HepG2 (cell line): ENCODE results near the gene PAM16. TPM values are rescaled to one million over a fixed set of nuclear protein-coding genes. Genes with fewer than 3 reads are reported as not detected.

Source experiments
- FOXK2 ChIP-seq: fragments of 450-650 bp; IDR thresholded peaks from 2 replicates; pipeline ENCODE4 v1.6.1; 2016
- HES4 ChIP-seq: sonication (generic); formaldehyde crosslinking; IDR thresholded peaks from 2 replicates; pipeline ENCODE4 v1.9.0; 2021; ENCODE audit warnings: mild to moderate bottlenecking, missing genetic modification reagents, borderline replicate concordance
- HNF1B ChIP-seq: sonication (generic); formaldehyde crosslinking; IDR thresholded peaks from 2 replicates; pipeline ENCODE4 v1.5.1; 2020; ENCODE audit warnings: mild to moderate bottlenecking, moderate library complexity, missing genetic modification reagents
- MIER2 ChIP-seq: IDR thresholded peaks from 2 replicates; pipeline ENCODE4 v1.6.1; 2016; ENCODE audit warnings: missing biosample characterization, missing genetic modification reagents
- MYC ChIP-seq: sonication (generic); formaldehyde crosslinking; IDR thresholded peaks from 2 replicates; pipeline ENCODE4 v1.9.0; 2021; ENCODE audit warnings: missing genetic modification reagents, borderline replicate concordance
- NR2F1 ChIP-seq, 2 experiments: fragments of 450-650 bp in 1 of 2; formaldehyde crosslinking in 1 of 2; IDR thresholded peaks; 2 replicates each; pipeline versions ENCODE4 v1.5.0 to v1.6.1; 2016 to 2020; ENCODE audit warnings: mild to moderate bottlenecking in 1 of 2, missing compliant biosample characterization in 1 of 2, missing genetic modification reagents in 1 of 2, moderate library complexity in 1 of 2
- SRY ChIP-seq: sonication (generic); formaldehyde crosslinking; IDR thresholded peaks from 2 replicates; pipeline ENCODE4 v1.8.0; 2022; ENCODE audit warnings: mild to moderate bottlenecking, missing genetic modification reagents
- STAT6 ChIP-seq: sonication (generic); formaldehyde crosslinking; IDR thresholded peaks from 2 replicates; pipeline ENCODE4 v1.4.0; 2020; ENCODE audit warnings: missing genetic modification reagents, mild to moderate bottlenecking, borderline replicate concordance
- YEATS4 ChIP-seq: sonication (generic); formaldehyde crosslinking; IDR thresholded peaks from 2 replicates; pipeline ENCODE4 v1.4.0; 2020; ENCODE audit warnings: missing genetic modification reagents, borderline replicate concordance
- ZC3H13 ChIP-seq: sonication (generic); formaldehyde crosslinking; IDR thresholded peaks from 2 replicates; pipeline ENCODE4 v1.8.1; 2023; ENCODE audit warnings: mild to moderate bottlenecking, missing genetic modification reagents, moderate library complexity
- ZNF468 ChIP-seq: sonication (generic); formaldehyde crosslinking; IDR thresholded peaks from 2 replicates; pipeline ENCODE4 v1.8.0; 2022; ENCODE audit warnings: mild to moderate bottlenecking, moderate library complexity, missing genetic modification reagents
- ZNF768 ChIP-seq: sonication (generic); formaldehyde crosslinking; IDR thresholded peaks from 2 replicates; pipeline ENCODE4 v1.4.0; 2020; ENCODE audit warnings: missing genetic modification reagents
- polyA plus RNA-seq, 8 experiments: library from polyadenylated mRNA; depleted of rRNA in 3 of 8; stranded (reverse) in 7 of 8; unstranded in 1 of 8; fragments of >200 nt; fragmentation: Illumina TruSeq in 4 of 8; extraction: Trizol in 4 of 8; gene quantifications; 2 replicates each; pipeline versions ENCODE4 v1.2.1 to v1.2.3, GENCODE V29; 2011 to 2016; ENCODE audit warnings: low read depth in 4 of 8, missing spikeins in 1 of 8, mixed read lengths in 1 of 8; ENCODE audit not compliant: insufficient read depth in 1 of 8
- total RNA-seq, 5 experiments: library from RNA; depleted of rRNA; stranded (reverse); fragments of >200 nt; fragmentation: Illumina TruSeq; extraction: Trizol; gene quantifications; 2 replicates each; pipeline ENCODE4 v1.2.3, GENCODE V29; 2016; ENCODE audit warnings: low read depth in 1 of 5
- TF ChIP-seq, protein P1 (sequence below): sonication (generic); formaldehyde crosslinking; IDR thresholded peaks from 2 replicates; pipeline ENCODE4 v1.4.0; 2020; ENCODE audit warnings: missing genetic modification reagents, borderline replicate concordance
- TF ChIP-seq, protein P2 (sequence below): sonication (generic); formaldehyde crosslinking; IDR thresholded peaks from 2 replicates; pipeline ENCODE4 v1.4.0; 2020; ENCODE audit warnings: missing genetic modification reagents
- TF ChIP-seq, protein P3 (sequence below): sonication (generic); formaldehyde crosslinking; IDR thresholded peaks from 2 replicates; pipeline ENCODE4 v1.5.0; 2020; ENCODE audit warnings: mild to moderate bottlenecking, missing genetic modification reagents, moderate library complexity

PAM16 gene
- total and polyA plus RNA-seq, 2 of the 13 experiments (the other 11 are each of a cell fraction or from before 2014, with no cell fraction given), result 51.5 to 51.8 TPM

DNA sequence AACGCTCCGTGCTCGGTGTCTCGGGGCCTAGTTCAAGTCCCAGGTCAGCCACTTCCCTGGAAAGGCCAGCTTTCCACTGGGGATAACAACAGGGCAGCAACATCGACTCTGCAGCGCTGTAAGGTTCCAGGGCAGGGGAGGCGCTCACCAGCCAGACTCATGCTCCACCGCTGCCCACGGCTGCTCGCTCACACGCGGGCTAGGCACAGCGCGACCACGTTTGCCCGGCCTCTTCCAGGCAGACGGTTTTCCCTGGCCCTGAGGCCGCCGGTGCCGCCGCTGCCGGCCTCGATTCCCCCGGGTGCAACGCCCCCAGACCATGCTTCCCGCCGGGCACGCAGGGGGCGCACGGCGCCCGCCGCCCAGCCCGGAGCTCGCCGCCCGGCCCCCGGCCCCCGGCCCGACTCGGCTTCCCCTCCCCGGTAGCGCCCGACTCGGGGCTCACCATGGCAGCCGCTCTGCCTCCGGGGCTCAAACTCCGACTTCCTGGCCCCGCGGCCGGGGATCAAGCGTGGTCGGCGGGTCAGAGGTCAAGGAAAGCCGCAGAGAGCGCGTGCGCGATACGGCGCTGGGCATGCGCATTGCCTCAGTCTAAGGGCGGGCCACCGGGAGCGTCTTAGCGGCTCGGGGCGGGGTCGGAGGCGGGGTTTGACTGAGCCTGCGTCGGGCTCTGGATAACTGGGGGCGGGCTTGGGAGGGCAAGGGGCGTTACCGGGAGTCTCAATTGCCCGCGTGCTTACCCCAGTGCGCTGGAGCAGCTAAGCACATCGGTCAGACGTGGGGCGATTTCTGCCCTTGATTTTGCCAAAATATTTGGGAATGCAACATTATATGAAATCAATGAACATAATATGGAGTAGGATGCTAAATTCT, at the start of gene PAM16 (continued):
- TF ChIP-seq, protein P1, sequence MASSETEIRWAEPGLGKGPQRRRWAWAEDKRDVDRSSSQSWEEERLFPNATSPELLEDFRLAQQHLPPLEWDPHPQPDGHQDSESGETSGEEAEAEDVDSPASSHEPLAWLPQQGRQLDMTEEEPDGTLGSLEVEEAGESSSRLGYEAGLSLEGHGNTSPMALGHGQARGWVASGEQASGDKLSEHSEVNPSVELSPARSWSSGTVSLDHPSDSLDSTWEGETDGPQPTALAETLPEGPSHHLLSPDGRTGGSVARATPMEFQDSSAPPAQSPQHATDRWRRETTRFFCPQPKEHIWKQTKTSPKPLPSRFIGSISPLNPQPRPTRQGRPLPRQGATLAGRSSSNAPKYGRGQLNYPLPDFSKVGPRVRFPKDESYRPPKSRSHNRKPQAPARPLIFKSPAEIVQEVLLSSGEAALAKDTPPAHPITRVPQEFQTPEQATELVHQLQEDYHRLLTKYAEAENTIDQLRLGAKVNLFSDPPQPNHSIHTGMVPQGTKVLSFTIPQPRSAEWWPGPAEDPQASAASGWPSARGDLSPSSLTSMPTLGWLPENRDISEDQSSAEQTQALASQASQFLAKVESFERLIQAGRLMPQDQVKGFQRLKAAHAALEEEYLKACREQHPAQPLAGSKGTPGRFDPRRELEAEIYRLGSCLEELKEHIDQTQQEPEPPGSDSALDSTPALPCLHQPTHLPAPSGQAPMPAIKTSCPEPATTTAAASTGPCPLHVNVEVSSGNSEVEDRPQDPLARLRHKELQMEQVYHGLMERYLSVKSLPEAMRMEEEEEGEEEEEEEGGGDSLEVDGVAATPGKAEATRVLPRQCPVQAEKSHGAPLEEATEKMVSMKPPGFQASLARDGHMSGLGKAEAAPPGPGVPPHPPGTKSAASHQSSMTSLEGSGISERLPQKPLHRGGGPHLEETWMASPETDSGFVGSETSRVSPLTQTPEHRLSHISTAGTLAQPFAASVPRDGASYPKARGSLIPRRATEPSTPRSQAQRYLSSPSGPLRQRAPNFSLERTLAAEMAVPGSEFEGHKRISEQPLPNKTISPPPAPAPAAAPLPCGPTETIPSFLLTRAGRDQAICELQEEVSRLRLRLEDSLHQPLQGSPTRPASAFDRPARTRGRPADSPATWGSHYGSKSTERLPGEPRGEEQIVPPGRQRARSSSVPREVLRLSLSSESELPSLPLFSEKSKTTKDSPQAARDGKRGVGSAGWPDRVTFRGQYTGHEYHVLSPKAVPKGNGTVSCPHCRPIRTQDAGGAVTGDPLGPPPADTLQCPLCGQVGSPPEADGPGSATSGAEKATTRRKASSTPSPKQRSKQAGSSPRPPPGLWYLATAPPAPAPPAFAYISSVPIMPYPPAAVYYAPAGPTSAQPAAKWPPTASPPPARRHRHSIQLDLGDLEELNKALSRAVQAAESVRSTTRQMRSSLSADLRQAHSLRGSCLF, result no peak
- no peak for TF ChIP-seq STAT6 (CRISPR knock-in tag)
- TF ChIP-seq HNF1B (CRISPR knock-in tag), result peak; percentile 22; the same call in 1 of the 2 replicates
- TF ChIP-seq FOXK2, result no peak
- peak; percentile 88 to 89; a peak in 3 of 4 replicates for TF ChIP-seq NR2F1 (CRISPR knock-in tag; IDR thresholded peaks at IDR 0.05)
- peak; percentile 65 for TF ChIP-seq SRY (CRISPR knock-in tag)
- peak; percentile 82; the same call in 1 of the 2 replicates for TF ChIP-seq HES4
- no peak for TF ChIP-seq ZNF468
- no peak for TF ChIP-seq MIER2
- TF ChIP-seq ZC3H13 (CRISPR knock-in tag), result 0 out of 2 replicates have a peak, but pooled peaks have one; percentile 39
- TF ChIP-seq, protein P2, sequence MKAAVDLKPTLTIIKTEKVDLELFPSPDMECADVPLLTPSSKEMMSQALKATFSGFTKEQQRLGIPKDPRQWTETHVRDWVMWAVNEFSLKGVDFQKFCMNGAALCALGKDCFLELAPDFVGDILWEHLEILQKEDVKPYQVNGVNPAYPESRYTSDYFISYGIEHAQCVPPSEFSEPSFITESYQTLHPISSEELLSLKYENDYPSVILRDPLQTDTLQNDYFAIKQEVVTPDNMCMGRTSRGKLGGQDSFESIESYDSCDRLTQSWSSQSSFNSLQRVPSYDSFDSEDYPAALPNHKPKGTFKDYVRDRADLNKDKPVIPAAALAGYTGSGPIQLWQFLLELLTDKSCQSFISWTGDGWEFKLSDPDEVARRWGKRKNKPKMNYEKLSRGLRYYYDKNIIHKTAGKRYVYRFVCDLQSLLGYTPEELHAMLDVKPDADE (CRISPR knock-in tag), result no peak
- TF ChIP-seq, protein P3, sequence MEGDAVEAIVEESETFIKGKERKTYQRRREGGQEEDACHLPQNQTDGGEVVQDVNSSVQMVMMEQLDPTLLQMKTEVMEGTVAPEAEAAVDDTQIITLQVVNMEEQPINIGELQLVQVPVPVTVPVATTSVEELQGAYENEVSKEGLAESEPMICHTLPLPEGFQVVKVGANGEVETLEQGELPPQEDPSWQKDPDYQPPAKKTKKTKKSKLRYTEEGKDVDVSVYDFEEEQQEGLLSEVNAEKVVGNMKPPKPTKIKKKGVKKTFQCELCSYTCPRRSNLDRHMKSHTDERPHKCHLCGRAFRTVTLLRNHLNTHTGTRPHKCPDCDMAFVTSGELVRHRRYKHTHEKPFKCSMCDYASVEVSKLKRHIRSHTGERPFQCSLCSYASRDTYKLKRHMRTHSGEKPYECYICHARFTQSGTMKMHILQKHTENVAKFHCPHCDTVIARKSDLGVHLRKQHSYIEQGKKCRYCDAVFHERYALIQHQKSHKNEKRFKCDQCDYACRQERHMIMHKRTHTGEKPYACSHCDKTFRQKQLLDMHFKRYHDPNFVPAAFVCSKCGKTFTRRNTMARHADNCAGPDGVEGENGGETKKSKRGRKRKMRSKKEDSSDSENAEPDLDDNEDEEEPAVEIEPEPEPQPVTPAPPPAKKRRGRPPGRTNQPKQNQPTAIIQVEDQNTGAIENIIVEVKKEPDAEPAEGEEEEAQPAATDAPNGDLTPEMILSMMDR, result no peak; the same call in 1 of the 2 replicates
- TF ChIP-seq MYC (CRISPR knock-in tag), result peak; percentile 89
- TF ChIP-seq ZNF768 (CRISPR knock-in tag), result no peak
- TF ChIP-seq YEATS4 (CRISPR knock-in tag), result peak; percentile 73; the same call in 1 of the 2 replicates
